ENCODE measurements around the gene MARK3. TPM values are rescaled to one million over a fixed set of nuclear protein-coding genes. Genes with fewer than 3 reads are reported as not detected.
A peak's percentile ranks its signal among the peaks of the same experiment; 100 is the strongest.

The MARK3 gene
- total and polyA plus RNA-seq, 2 of the 13 experiments (the other 11 are each of a cell fraction or from before 2014, with no cell fraction given): 47.7 to 56.6 TPM

DNA sequence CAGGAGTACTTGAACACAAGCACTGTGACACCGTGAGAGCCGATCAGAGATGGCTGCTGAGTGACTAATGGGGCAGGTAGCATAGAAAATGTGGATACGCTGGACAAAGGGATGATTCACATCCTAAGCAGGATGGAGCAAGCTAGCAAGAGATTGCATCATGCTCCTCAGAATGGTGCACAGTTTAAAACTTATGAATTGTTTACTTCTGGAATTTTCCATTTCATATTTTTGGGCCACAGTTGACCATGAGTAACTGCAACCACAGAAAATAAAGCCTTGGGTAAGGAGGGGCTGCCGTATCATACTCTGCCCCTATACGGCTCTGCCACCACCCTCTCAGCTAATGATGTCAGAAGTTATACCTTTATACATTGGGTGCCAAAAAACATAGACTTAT lies 23.3 kb upstream of the MARK3 start (continued):
- TF ChIP-seq ZNF772 (CRISPR knock-in tag; IDR thresholded peaks at IDR 0.05): no peak
- TF ChIP-seq ZNF607 (CRISPR knock-in tag; IDR thresholded peaks at IDR 0.05; ENCODE audit: borderline replicate concordance): no peak
- no peak for TF ChIP-seq RFXAP (CRISPR knock-in tag; IDR thresholded peaks at IDR 0.05; ENCODE audit: borderline replicate concordance)
- no peak for TF ChIP-seq FOXJ3 (CRISPR knock-in tag; IDR thresholded peaks at IDR 0.05; ENCODE audit: borderline replicate concordance)
- TF ChIP-seq, protein P1, sequence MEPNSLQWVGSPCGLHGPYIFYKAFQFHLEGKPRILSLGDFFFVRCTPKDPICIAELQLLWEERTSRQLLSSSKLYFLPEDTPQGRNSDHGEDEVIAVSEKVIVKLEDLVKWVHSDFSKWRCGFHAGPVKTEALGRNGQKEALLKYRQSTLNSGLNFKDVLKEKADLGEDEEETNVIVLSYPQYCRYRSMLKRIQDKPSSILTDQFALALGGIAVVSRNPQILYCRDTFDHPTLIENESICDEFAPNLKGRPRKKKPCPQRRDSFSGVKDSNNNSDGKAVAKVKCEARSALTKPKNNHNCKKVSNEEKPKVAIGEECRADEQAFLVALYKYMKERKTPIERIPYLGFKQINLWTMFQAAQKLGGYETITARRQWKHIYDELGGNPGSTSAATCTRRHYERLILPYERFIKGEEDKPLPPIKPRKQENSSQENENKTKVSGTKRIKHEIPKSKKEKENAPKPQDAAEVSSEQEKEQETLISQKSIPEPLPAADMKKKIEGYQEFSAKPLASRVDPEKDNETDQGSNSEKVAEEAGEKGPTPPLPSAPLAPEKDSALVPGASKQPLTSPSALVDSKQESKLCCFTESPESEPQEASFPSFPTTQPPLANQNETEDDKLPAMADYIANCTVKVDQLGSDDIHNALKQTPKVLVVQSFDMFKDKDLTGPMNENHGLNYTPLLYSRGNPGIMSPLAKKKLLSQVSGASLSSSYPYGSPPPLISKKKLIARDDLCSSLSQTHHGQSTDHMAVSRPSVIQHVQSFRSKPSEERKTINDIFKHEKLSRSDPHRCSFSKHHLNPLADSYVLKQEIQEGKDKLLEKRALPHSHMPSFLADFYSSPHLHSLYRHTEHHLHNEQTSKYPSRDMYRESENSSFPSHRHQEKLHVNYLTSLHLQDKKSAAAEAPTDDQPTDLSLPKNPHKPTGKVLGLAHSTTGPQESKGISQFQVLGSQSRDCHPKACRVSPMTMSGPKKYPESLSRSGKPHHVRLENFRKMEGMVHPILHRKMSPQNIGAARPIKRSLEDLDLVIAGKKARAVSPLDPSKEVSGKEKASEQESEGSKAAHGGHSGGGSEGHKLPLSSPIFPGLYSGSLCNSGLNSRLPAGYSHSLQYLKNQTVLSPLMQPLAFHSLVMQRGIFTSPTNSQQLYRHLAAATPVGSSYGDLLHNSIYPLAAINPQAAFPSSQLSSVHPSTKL (CRISPR knock-in tag; IDR thresholded peaks at IDR 0.05): peak; percentile 78
- peak; percentile 44; the same call in 1 of the 2 replicates for TF ChIP-seq ETV5 (CRISPR knock-in tag; IDR thresholded peaks at IDR 0.05; ENCODE audit: borderline replicate concordance)
- no peak for TF ChIP-seq ZNF326 (CRISPR knock-in tag; IDR thresholded peaks at IDR 0.05; ENCODE audit: borderline replicate concordance)
- TF ChIP-seq SP1 (IDR thresholded peaks at IDR 0.05): no peak
- TF ChIP-seq SP1 (CRISPR knock-in tag; IDR thresholded peaks at IDR 0.05): no peak
- TF ChIP-seq, protein P2, sequence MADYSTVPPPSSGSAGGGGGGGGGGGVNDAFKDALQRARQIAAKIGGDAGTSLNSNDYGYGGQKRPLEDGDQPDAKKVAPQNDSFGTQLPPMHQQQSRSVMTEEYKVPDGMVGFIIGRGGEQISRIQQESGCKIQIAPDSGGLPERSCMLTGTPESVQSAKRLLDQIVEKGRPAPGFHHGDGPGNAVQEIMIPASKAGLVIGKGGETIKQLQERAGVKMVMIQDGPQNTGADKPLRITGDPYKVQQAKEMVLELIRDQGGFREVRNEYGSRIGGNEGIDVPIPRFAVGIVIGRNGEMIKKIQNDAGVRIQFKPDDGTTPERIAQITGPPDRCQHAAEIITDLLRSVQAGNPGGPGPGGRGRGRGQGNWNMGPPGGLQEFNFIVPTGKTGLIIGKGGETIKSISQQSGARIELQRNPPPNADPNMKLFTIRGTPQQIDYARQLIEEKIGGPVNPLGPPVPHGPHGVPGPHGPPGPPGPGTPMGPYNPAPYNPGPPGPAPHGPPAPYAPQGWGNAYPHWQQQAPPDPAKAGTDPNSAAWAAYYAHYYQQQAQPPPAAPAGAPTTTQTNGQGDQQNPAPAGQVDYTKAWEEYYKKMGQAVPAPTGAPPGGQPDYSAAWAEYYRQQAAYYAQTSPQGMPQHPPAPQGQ (CRISPR knock-in tag; IDR thresholded peaks at IDR 0.05; ENCODE audit: borderline replicate concordance): no peak
- no peak for TF ChIP-seq U2AF2 (IDR thresholded peaks at IDR 0.05; ENCODE audit: low read depth, low read length)
- TF ChIP-seq RARA (CRISPR knock-in tag; IDR thresholded peaks at IDR 0.05): no peak
- no peak for TF ChIP-seq ZZZ3 (CRISPR knock-in tag; IDR thresholded peaks at IDR 0.05; ENCODE audit: borderline replicate concordance)
- TF ChIP-seq ZNF546 (CRISPR knock-in tag; conservative IDR thresholded peaks at IDR 0.05): no peak
- TF ChIP-seq, protein P3, sequence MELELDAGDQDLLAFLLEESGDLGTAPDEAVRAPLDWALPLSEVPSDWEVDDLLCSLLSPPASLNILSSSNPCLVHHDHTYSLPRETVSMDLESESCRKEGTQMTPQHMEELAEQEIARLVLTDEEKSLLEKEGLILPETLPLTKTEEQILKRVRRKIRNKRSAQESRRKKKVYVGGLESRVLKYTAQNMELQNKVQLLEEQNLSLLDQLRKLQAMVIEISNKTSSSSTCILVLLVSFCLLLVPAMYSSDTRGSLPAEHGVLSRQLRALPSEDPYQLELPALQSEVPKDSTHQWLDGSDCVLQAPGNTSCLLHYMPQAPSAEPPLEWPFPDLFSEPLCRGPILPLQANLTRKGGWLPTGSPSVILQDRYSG (CRISPR knock-in tag; IDR thresholded peaks at IDR 0.05): no peak
- peak; percentile 61 for TF ChIP-seq MED1 (CRISPR knock-in tag; IDR thresholded peaks at IDR 0.05)
- TF ChIP-seq SOX13 (IDR thresholded peaks at IDR 0.05): no peak
- peak in 1 of 2 experiments; percentile 75; a peak in 2 of 4 replicates for TF ChIP-seq SOX13 (CRISPR knock-in tag; conservative IDR thresholded peaks at IDR 0.05 in 1 of 2, IDR thresholded peaks at IDR 0.05 in 1 of 2)
- peak; percentile 72; the same call in 1 of the 2 replicates for TF ChIP-seq ZNF768 (CRISPR knock-in tag; IDR thresholded peaks at IDR 0.05)
